ENCODE measurements around the gene KRTAP2-2.

DNA sequence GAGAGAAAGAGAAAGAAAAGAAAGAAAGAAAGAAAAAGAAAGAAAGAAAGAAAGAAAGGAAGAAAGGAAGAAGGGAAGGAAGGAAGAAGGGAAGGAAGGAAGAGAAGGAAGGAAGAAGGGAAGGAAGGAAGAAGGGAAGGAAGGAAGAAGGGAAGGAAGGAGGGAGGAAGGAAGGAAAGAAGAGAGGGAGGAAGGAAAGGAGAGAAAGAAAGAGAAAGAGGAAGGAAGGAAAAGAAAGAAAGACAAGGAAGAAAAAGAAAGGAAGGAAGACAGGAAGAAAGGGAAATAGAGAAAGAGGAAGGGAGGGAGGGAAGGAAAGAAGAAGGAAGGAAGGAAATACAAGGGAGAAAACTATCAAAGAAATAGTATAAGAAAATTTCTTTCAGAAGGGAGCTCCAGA is 21.8 kb upstream of the KRTAP2-2 start:
- TF ChIP-seq, protein P1, sequence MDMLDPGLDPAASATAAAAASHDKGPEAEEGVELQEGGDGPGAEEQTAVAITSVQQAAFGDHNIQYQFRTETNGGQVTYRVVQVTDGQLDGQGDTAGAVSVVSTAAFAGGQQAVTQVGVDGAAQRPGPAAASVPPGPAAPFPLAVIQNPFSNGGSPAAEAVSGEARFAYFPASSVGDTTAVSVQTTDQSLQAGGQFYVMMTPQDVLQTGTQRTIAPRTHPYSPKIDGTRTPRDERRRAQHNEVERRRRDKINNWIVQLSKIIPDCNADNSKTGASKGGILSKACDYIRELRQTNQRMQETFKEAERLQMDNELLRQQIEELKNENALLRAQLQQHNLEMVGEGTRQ (IDR thresholded peaks at IDR 0.05) = no peak
- TF ChIP-seq EP300 (IDR thresholded peaks at IDR 0.05) (no peak), RFX5 (IDR thresholded peaks at IDR 0.05) (no peak), POLR2A (IDR thresholded peaks at IDR 0.05; ENCODE audit: low read length) (no peak), PHF8 (IDR thresholded peaks at IDR 0.05; ENCODE audit: borderline replicate concordance, low read depth) (no peak), JUNB (IDR thresholded peaks at IDR 0.05) (no peak), RAD21 (conservative IDR thresholded peaks at IDR 0.05 in 1 of 2, IDR thresholded peaks at IDR 0.05 in 1 of 2) (no peak), SMC3 (IDR thresholded peaks at IDR 0.05) (no peak)
- TF ChIP-seq, protein P2, sequence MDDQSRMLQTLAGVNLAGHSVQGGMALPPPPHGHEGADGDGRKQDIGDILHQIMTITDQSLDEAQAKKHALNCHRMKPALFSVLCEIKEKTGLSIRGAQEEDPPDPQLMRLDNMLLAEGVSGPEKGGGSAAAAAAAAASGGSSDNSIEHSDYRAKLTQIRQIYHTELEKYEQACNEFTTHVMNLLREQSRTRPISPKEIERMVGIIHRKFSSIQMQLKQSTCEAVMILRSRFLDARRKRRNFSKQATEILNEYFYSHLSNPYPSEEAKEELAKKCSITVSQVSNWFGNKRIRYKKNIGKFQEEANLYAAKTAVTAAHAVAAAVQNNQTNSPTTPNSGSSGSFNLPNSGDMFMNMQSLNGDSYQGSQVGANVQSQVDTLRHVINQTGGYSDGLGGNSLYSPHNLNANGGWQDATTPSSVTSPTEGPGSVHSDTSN (IDR thresholded peaks at IDR 0.05) = no peak
- TF ChIP-seq, protein P3, sequence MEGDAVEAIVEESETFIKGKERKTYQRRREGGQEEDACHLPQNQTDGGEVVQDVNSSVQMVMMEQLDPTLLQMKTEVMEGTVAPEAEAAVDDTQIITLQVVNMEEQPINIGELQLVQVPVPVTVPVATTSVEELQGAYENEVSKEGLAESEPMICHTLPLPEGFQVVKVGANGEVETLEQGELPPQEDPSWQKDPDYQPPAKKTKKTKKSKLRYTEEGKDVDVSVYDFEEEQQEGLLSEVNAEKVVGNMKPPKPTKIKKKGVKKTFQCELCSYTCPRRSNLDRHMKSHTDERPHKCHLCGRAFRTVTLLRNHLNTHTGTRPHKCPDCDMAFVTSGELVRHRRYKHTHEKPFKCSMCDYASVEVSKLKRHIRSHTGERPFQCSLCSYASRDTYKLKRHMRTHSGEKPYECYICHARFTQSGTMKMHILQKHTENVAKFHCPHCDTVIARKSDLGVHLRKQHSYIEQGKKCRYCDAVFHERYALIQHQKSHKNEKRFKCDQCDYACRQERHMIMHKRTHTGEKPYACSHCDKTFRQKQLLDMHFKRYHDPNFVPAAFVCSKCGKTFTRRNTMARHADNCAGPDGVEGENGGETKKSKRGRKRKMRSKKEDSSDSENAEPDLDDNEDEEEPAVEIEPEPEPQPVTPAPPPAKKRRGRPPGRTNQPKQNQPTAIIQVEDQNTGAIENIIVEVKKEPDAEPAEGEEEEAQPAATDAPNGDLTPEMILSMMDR (IDR thresholded peaks at IDR 0.05) = no peak
